Skeletal muscle tissue (tissue), 4 donors: ENCODE measurements around the gene CYB5A. TPM values are rescaled to one million over a fixed set of nuclear protein-coding genes. Genes with fewer than 3 reads are reported as not detected.

Experiments
- H3K27ac ChIP-seq: one replicate; pipeline ENCODE4 v1.7.0; 2013; ENCODE audit warnings: mild to moderate bottlenecking, low read depth, low read length, inconsistent platforms
- H3K27me3 ChIP-seq, 3 donors: one replicate each; pipeline ENCODE4 v1.7.0; 2013; ENCODE audit warnings: low read length in 3 of 3; ENCODE audit not compliant: control insufficient read depth in 3 of 3, insufficient read depth in 3 of 3
- H3K36me3 ChIP-seq, 3 donors: one replicate each; pipeline ENCODE4 v1.7.0; 2013; ENCODE audit warnings: low read length in 3 of 3; ENCODE audit not compliant: control insufficient read depth in 3 of 3, insufficient read depth in 3 of 3
- H3K4me1 ChIP-seq, 3 donors: one replicate each; pipeline ENCODE4 v1.7.0; 2013; ENCODE audit warnings: low read length in 3 of 3, mild to moderate bottlenecking in 3 of 3; ENCODE audit not compliant: control insufficient read depth in 3 of 3, insufficient read depth in 3 of 3
- H3K4me3 ChIP-seq, 3 donors: one replicate each; pipeline ENCODE4 v1.7.0; 2013; ENCODE audit warnings: low read length in 3 of 3
- H3K9ac ChIP-seq, 3 donors: one replicate each; pipeline ENCODE4 v1.7.0; 2013; ENCODE audit warnings: low read length in 3 of 3, mild to moderate bottlenecking in 3 of 3, moderate library complexity in 2 of 3, low read depth in 1 of 3
- H3K9me3 ChIP-seq, 3 donors: one replicate each; pipeline ENCODE4 v1.7.0; 2013; ENCODE audit warnings: low read length in 3 of 3; ENCODE audit not compliant: control insufficient read depth in 3 of 3
- total RNA-seq: library from RNA; depleted of rRNA; stranded (reverse); fragments of >200 nt; gene quantifications from one replicate; pipeline ENCODE4 v1.2.3, GENCODE V29; 2014
- donor health status: Osteomylitis.

Gene CYB5A
- total RNA-seq, 1 donor from 2014 or later: 28.7 TPM

DNA sequence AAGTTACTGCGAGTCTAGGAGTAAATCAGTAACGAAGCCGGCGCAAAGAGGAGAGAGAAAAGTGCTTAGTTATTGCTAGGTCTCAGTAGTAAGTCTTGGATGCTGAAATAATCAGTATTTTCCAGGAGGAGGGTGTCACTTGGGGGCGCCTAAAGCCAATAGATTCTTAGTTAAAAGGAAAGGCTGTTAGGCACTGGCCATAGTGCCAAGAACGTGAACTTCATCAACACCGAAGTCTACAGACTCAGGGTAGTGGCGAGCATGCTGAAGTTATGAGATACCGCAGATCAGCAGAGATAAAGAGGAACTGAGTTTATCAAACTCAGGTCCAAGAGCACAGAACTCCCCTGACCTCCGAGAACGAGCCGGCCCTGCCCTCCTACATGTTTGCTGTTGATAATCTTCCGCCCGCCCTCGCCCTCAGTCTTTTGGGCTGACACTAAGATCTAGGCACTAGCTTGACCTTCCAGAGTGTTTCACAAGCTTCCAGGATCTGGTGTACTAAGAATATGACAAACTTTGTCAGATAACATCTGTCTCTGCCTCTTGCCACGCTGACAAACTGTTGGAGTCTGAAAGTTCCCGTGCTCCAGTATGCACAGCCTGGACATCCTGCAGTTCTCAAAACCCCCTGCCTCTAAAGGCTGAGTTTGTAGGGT lies 49.2 kb downstream of the CYB5A start:
- H3K9ac ChIP-seq: no peak overlapping the region
- H3K9me3 ChIP-seq: no peaks in the 10 kb centered on the region
- H3K4me1 ChIP-seq: no peaks in the 10 kb centered on the region
- no peak overlapping the region for H3K4me3 ChIP-seq
- no peaks in the 10 kb centered on the region for H3K36me3 ChIP-seq
- peaks cover 0 to 6% (median 2%) of the 10 kb centered on the region in 3 donors for H3K27me3 ChIP-seq
- H3K27ac ChIP-seq: no peak overlapping the region

DNA sequence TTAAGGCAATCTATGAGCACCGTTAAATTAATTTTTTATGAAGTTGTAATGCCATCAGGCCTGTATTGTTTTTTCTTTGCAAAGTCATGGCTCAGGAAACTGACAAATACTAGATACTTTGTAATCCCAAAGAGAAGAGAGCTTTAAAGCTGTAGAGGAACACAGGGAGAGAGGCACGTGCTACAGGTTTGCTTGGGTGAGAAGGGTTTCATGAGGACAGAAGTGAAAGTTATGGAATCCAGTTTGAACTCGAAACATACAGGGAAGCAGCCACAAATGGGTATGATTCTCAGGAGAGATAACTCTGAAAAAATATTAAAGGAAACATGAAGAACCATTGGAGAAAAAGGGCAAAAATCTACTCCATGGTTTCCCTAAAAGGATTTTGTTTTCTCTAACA lies 49.8 kb downstream of the CYB5A start:
- Histone ChIP-seq H3K36me3 (no peaks in the 10 kb centered on the region), H3K9me3 (no peaks in the 10 kb centered on the region), H3K27ac (no peak overlapping the region), H3K4me3 (no peak overlapping the region), H3K9ac (no peak overlapping the region), H3K27me3 (peaks cover 0 to 6% (median 4%) of the 10 kb centered on the region in 3 donors), H3K4me1 (no peaks in the 10 kb centered on the region)

DNA sequence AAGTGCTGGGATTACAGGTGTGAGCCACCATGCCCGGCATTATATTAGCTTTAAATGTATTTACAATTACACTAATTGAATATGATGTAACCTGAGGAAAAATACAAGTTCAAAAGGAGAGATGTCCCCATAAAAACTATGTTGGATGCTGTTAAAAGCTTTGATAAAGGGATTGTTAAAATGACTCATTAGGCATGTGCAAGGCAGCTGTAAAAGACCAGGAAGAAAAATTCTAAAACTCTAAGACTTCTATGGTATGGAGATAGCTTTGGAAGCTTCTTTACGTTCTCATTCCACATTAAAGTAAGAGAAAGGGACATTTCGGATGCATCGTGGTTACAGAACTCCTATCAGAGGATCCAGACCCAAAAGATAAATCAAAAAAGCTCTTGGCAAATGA lies 50.3 kb downstream of the CYB5A start:
- Histone ChIP-seq H3K27ac (no peak overlapping the region), H3K27me3 (peaks cover 0 to 6% (median 6%) of the 10 kb centered on the region in 3 donors), H3K4me3 (no peak overlapping the region), H3K36me3 (no peaks in the 10 kb centered on the region), H3K9ac (no peak overlapping the region), H3K9me3 (no peaks in the 10 kb centered on the region), H3K4me1 (no peaks in the 10 kb centered on the region)

DNA sequence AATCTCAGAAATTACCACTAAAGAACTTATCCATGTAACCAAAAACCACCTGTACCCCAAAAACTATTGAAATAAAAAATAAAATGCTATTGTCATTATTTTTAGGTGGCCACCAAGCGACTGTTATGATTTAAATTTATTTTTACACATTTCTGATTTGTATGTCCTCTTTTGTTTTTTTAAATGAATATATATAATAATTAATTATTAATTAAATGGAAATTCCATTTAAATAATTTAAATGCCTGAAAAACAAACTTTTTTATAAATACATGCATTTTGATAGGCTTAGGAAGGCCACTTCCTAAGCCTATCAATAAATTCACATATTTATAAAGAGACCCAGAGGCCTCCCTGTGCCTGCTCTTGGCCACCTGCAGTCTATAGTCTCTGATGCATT lies 52.2 kb downstream of the CYB5A start:
- H3K27ac ChIP-seq: no peak overlapping the region
- no peaks in the 10 kb centered on the region for H3K9me3 ChIP-seq
- peaks cover 0 to 2% (median 0%) of the 10 kb centered on the region in 3 donors for H3K4me1 ChIP-seq
- H3K27me3 ChIP-seq: peaks cover 0 to 6% (median 6%) of the 10 kb centered on the region in 3 donors
- H3K4me3 ChIP-seq: no peak overlapping the region
- no peak overlapping the region for H3K9ac ChIP-seq
- H3K36me3 ChIP-seq: no peaks in the 10 kb centered on the region

DNA sequence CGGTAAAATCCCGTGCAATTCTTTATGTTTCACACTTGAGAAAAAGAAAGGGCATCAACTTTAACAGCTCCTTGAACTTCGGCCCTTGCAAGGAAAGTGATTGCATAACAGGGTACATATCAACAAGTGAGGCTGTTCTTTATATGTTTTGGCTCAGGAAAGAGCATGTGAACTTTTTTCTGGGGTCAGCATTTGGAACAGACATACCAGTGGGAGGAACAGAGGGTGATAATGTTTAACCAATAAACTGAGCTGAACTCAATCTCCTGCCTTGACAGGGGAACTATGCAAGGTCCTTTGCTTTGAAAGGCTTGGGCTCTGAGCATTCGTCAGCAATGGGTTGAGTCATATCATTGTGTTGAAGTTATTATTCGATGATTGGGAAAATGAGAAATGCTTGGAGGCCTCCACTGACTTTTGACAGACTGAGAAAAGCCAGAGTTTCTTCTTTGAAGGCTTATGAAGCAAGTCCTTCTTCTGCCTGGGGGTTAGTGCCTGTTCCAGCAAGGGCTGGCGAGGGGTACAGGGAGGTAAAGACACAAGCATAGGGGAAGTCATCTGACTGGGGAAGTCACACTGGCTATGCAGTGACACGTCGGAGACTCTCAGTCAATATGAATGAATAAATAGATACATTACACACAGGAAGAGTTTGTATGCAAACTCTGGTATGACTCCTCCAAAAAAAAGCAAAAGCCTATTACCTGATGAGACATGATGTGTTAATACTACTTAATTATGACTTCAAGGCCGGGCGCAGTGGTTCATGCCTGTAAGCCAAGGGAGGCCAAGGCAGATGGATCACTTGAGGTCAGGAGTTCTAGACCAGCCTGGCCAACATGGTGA lies 57.2 kb downstream of the CYB5A start:
- peaks cover 0 to 4% (median 0%) of the 10 kb centered on the region in 3 donors for H3K27me3 ChIP-seq
- no peak overlapping the region for H3K4me3 ChIP-seq
- no peaks in the 10 kb centered on the region for H3K36me3 ChIP-seq
- peak overlapping the region; percentile 25 for H3K27ac ChIP-seq
- H3K9ac ChIP-seq: no peak overlapping the region
- no peaks in the 10 kb centered on the region for H3K9me3 ChIP-seq
- peaks cover 0 to 2% (median 0%) of the 10 kb centered on the region in 3 donors for H3K4me1 ChIP-seq

DNA sequence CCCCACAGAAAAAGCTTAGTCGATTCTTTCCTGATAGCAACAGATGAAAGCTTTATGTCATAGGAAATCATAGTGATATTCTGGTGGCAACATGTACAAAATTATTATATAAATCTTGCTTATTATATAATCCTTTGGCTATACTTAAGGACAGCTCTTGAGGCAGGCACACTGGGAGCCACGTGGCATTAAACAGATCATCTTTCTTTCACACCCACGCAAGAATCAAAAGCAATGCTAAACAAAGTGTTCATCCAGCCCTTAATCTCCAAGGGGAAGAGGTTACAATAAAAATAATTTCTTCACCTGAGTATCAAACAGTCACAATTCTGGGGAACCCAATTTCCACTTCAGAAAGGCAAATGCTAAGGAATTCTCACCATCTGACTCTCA lies 57.8 kb downstream of the CYB5A start:
- no peak overlapping the region for H3K27ac ChIP-seq
- H3K27me3 ChIP-seq: peaks cover 0 to 4% (median 0%) of the 10 kb centered on the region in 3 donors
- no peaks in the 10 kb centered on the region for H3K36me3 ChIP-seq
- no peak overlapping the region for H3K4me3 ChIP-seq
- no peak overlapping the region for H3K9ac ChIP-seq
- H3K9me3 ChIP-seq: no peaks in the 10 kb centered on the region
- peaks cover 0 to 2% (median 0%) of the 10 kb centered on the region in 3 donors for H3K4me1 ChIP-seq

DNA sequence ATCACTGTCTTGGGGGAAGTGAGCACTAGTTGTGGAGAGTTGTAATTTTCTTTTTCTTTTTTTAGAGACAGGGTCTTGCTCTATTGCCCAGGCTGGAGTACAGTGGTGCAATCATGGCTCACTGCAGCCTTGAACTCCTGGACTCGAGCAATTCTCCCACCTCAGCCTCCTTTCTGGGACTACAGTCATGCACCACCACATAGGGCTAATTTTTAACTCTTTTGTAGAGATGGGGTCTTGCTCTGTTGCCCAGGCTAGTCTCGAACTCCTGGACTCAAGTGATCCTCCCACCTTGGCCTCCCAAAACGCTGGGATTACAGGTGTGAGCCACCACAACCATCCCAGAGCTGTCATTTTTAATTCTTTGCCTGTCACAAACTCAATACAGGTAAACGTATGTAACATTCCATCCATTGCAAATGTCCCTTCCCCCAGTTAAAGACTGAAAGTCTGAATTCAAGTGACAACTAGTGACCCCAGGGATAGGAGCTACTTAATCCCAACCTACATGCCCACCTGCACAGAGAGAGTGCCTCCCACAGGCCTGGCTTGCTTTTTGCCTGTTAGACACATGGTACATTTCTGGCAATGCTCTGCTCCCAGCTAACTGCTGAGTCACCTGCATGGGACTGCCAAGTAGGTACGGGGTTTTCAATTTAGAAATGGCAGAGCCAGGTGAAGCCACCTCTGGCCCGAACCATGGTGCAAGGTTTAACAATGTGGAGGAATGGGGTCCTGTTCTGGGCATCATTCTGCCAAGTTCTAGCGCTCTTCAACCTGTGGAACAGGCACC lies 60.6 kb downstream of the CYB5A start:
- H3K4me3 ChIP-seq: no peak overlapping the region
- H3K9ac ChIP-seq: no peak overlapping the region
- no peak overlapping the region for H3K27ac ChIP-seq
- no peaks in the 10 kb centered on the region for H3K9me3 ChIP-seq
- no peaks in the 10 kb centered on the region for H3K36me3 ChIP-seq
- H3K4me1 ChIP-seq: peaks cover 0 to 2% (median 0%) of the 10 kb centered on the region in 3 donors
- no peaks in the 10 kb centered on the region for H3K27me3 ChIP-seq

DNA sequence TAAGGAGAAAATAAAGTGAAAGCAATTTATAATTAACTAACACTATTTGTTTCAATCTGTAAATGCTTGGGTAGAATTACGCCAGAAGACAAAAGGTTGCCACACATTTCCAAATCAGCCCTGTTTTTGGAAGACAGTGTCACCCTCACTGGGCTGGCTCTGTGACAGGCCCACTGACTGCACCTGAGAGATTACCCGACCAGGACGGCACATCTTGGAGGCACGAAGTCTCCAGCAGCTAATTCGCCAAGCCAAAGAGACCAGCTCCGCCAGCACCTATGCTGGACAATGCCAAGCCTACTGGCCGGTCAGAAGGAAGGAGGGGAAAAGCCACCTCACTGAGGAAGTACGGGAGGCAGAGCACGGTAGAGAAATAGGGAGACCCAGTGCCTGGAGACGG lies 61.9 kb downstream of the CYB5A start:
- Histone ChIP-seq H3K9ac (no peak overlapping the region), H3K9me3 (no peaks in the 10 kb centered on the region), H3K27me3 (no peaks in the 10 kb centered on the region), H3K27ac (no peak overlapping the region), H3K4me1 (peaks cover 0 to 2% (median 0%) of the 10 kb centered on the region in 3 donors), H3K36me3 (no peaks in the 10 kb centered on the region), H3K4me3 (no peak overlapping the region)

DNA sequence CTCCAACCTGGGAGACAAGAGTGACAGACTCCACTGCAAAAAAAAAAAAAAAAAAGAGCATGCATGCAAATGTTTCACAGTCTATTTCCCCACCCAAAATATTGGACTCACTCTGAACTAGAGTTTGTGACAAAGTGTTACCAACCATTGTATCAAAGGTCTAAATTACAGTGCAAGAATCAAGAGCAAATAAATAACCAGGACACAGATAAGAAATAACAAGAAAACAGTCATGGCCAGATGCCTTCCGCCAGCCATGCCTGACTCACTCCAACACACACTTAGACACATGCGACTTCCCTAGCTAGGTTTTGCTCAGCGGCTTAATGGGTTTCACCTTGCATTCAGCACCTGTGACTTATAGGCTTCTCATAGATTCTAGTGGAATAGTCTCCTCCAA lies 62.8 kb downstream of the CYB5A start:
- no peaks in the 10 kb centered on the region for H3K27me3 ChIP-seq
- H3K4me1 ChIP-seq: no peaks in the 10 kb centered on the region
- no peak overlapping the region for H3K9ac ChIP-seq
- H3K36me3 ChIP-seq: no peaks in the 10 kb centered on the region
- H3K27ac ChIP-seq: no peak overlapping the region
- no peak overlapping the region for H3K4me3 ChIP-seq
- no peaks in the 10 kb centered on the region for H3K9me3 ChIP-seq
